ENCODE measurements around the gene TACC2.

GRCh38 chr10:122222638-122223037 is 233.7 kb downstream of the TACC2 start:
- TF ChIP-seq CTCF (IDR thresholded peaks at IDR 0.05): no peak
- TF ChIP-seq POLR2A (IDR thresholded peaks at IDR 0.05): no peak

All from thyroid gland (tissue), 4 donors.